Left ventricle myocardium superior (tissue), 1 donor: ENCODE results near the gene TP63. TPM values are rescaled to one million over a fixed set of nuclear protein-coding genes. Genes with fewer than 3 reads are reported as not detected.
A peak's percentile ranks its signal among the peaks of the same experiment; 100 is the strongest.

Experiments used
- ATAC-seq: fragments of 200-7000 bp; cut with Tn5 transposase; one replicate; pipeline ENCODE4 v1.9.1; 2020; ENCODE audit warnings: mild to moderate bottlenecking, moderate library complexity
- DNase-seq: peaks from one replicate; pipeline ENCODE4 v3.0.0-alpha.2; 2020
- intact Hi-C: fragments of 100-400 bp; cut with micrococcal nuclease; formaldehyde crosslinking; loops from one replicate; pipeline ENCODE4 v1.11.0; 2022
- total RNA-seq: library from RNA; stranded (reverse); fragmentation: NEBNext Ultra II Directional; extraction: Animal tissue kit (Norgen Biotek cat#: 25700); gene quantifications from one replicate; pipeline ENCODE4 v1.2.1, GENCODE V29; 2021
- donor health status: DM: no; HTN: yes; CAD: no; lungs with severe emphysema.

The TP63 gene
- total RNA-seq, 1 donor from 2014 or later: 0.20 TPM

- intact Hi-C loops: no loop called here
- ATAC-seq (no peak), DNase-seq (no peak)
Observed at GRCh38 chr3:189797103-189797750, 166.0 kb downstream of the TP63 start.

GRCh38 chr3:189799366-189799765, 168.2 kb downstream of the TP63 start:
- intact Hi-C loops: no loop called here
- DNase-seq: no peak
- ATAC-seq: no peak

GRCh38 chr3:189800436-189800835, 169.2 kb downstream of the TP63 start:
- intact Hi-C loops: no loop called here
- no peak for ATAC-seq
- DNase-seq: no peak

GRCh38 chr3:189803254-189803653, 172.1 kb downstream of the TP63 start:
- intact Hi-C loops: no loop called here
- no peak for DNase-seq
- no peak for ATAC-seq

- intact Hi-C loops: no loop called here
- no peak for ATAC-seq
Observed at GRCh38 chr3:189805375-189806067, 174.3 kb downstream of the TP63 start.

GRCh38 chr3:189806171-189806951, 175.2 kb downstream of the TP63 start:
- DNase-seq (no peak), ATAC-seq (no peak)
- intact Hi-C loops: no loop called here

More at GRCh38 chr3:189805375-189806067, 174.3 kb downstream of the TP63 start:
- no peak for DNase-seq

GRCh38 chr3:189808246-189809007, 177.2 kb downstream of the TP63 start:
- intact Hi-C loops: no loop called here
- DNase-seq (peak; percentile 22), ATAC-seq (no peak)

GRCh38 chr3:189809583-189809982, 178.4 kb downstream of the TP63 start:
- DNase-seq (no peak), ATAC-seq (no peak)
- intact Hi-C loops: no loop called here

GRCh38 chr3:189812806-189813465, 181.7 kb downstream of the TP63 start:
- intact Hi-C loops: no loop called here
- ATAC-seq (no peak), DNase-seq (no peak)

- ATAC-seq: peak; percentile 61
- intact Hi-C loops: no loop called here
- DNase-seq: no peak
Observed at GRCh38 chr3:189813647-189814240, 182.6 kb downstream of the TP63 start.

- no peak for DNase-seq
- intact Hi-C loops: no loop called here
- no peak for ATAC-seq
Observed at GRCh38 chr3:189820365-189820720, 189.2 kb downstream of the TP63 start.

GRCh38 chr3:189821262-189821661, 190.1 kb downstream of the TP63 start:
- DNase-seq (no peak), ATAC-seq (no peak)
- intact Hi-C loops: no loop called here

- DNase-seq (no peak), ATAC-seq (peak; percentile 12)
- intact Hi-C loops: no loop called here
Observed at GRCh38 chr3:189822726-189823125, 191.5 kb downstream of the TP63 start.

GRCh38 chr3:189824629-189825312, 193.6 kb downstream of the TP63 start:
- ATAC-seq: peak; percentile 45
- intact Hi-C loops: no loop called here
- DNase-seq: no peak

GRCh38 chr3:189826566-189826965, 195.4 kb downstream of the TP63 start:
- intact Hi-C loops: no loop called here
- DNase-seq (no peak), ATAC-seq (no peak)

- ATAC-seq (no peak), DNase-seq (no peak)
- intact Hi-C loops: no loop called here
Observed at GRCh38 chr3:189827108-189827507, 195.9 kb downstream of the TP63 start.

- no peak for ATAC-seq
- DNase-seq: no peak
- intact Hi-C loops: no loop called here
Observed at GRCh38 chr3:189830401-189830800, 199.2 kb downstream of the TP63 start.

GRCh38 chr3:189833266-189833665, 202.1 kb downstream of the TP63 start:
- intact Hi-C loops: no loop called here
- ATAC-seq (no peak), DNase-seq (no peak)
